K562 (cell line): ENCODE measurements around the gene NPFFR1. TPM values are rescaled to one million over a fixed set of nuclear protein-coding genes. Genes with fewer than 3 reads are reported as not detected.

Source experiments
- ATAC-seq: fragments of 200-7000 bp; cut with Tn5 transposase; 3 replicates; pipeline ENCODE4 v1.9.1; 2020; ENCODE audit warnings: moderate library complexity
- BruUV-seq: library from RNA; stranded (reverse); fragments of 400-500 nt; replicated peaks from 2 replicates; lab custom pipeline; 2021; lab: Mats Ljungman, UMichigan
- CTCF ChIA-PET: fragments of 300-600 bp; formaldehyde crosslinking; extraction: SDS; loops from one replicate; lab custom pipeline; 2021; ENCODE audit warnings: low intra/inter-chr PET ratio; lab: Yijun Ruan, JAX
- POLR2A ChIA-PET: fragments of 300-600, 350-650 bp; sonication (Branson Sonifier 250); formaldehyde crosslinking; extraction: SDS; loops from one replicate; lab custom pipeline; 2021; ENCODE audit warnings: antibody characterized with exemption, inconsistent platforms; lab: Yijun Ruan, JAX
- DNase-seq, 4 experiments: peaks; one replicate each; pipeline versions ENCODE4 v3.0.0 to v3.0.0-alpha.2; 2011 to 2018; ENCODE audit warnings: low spot score in 3 of 4, mixed read lengths in 3 of 4; ENCODE audit errors: extremely low read depth in 1 of 4
- FAIRE-seq: peaks from 2 replicates; lab custom pipeline; 2011; peaks lifted over from hg19 to GRCh38; lab: Jason Lieb, UNC
- H2AFZ ChIP-seq: 2 replicates; pipeline ENCODE4 v1.6.0; 2011; ENCODE audit warnings: low read depth, low read length, control low read depth, inconsistent platforms
- H3K27ac ChIP-seq: fragments of 200-600 bp; 3 replicates; pipeline ENCODE4 v1.8.0; 2011; ENCODE audit warnings: low read depth, mild to moderate bottlenecking, control low read depth, inconsistent platforms, low read length, moderate library complexity, mixed read lengths; ENCODE audit errors: extremely low read depth
- H3K27me3 ChIP-seq, 2 experiments: fragments of 300-600 bp in 1 of 2; 2 replicates in 1 of 2; 3 replicates in 1 of 2; pipeline versions ENCODE4 v1.6.0 to v1.8.0; 2011; ENCODE audit warnings: inconsistent platforms in 2 of 2, low read length in 2 of 2, mild to moderate bottlenecking in 1 of 2, mixed read lengths in 1 of 2, moderate library complexity in 1 of 2; ENCODE audit not compliant: control insufficient read depth in 2 of 2, insufficient read depth in 2 of 2
- H3K36me3 ChIP-seq: fragments of 300-600 bp; 3 replicates; pipeline ENCODE4 v1.8.0; 2011; ENCODE audit warnings: mild to moderate bottlenecking, low read length, inconsistent platforms; ENCODE audit not compliant: control insufficient read depth, insufficient read depth
- H3K4me1 ChIP-seq, 2 experiments: fragments of 200-600 bp in 1 of 2; replicated peaks in 1 of 2; 2 replicates in 1 of 2; 3 replicates in 1 of 2; pipeline versions ENCODE4 v1.5.1 to v1.8.0; 2011; ENCODE audit warnings: inconsistent platforms in 2 of 2, low read length in 2 of 2, mild to moderate bottlenecking in 1 of 2, mixed read lengths in 1 of 2, moderate library complexity in 1 of 2; ENCODE audit not compliant: control insufficient read depth in 2 of 2, insufficient read depth in 2 of 2
- H3K4me2 ChIP-seq: 2 replicates; pipeline ENCODE4 v1.6.1; 2011; ENCODE audit warnings: low read length, control low read depth, inconsistent platforms, mixed read lengths; ENCODE audit not compliant: insufficient read depth
- H3K4me3 ChIP-seq: fragments of 200-600 bp; sonication (generic), shearing (Covaris generic); 2 replicates; pipeline ENCODE4 v1.5.1; 2016; ENCODE audit warnings: control low read depth, inconsistent platforms
- H3K79me2 ChIP-seq: fragments of 200-600 bp; 3 replicates; pipeline ENCODE4 v1.8.0; 2011; ENCODE audit warnings: low read length, inconsistent platforms; ENCODE audit not compliant: control insufficient read depth, insufficient read depth
- H3K9ac ChIP-seq, 2 experiments: 2 replicates each; pipeline versions ENCODE4 v1.6.0 to v1.6.1; 2011; ENCODE audit warnings: low read depth in 2 of 2, low read length in 2 of 2, control low read depth in 1 of 2, inconsistent platforms in 1 of 2, mild to moderate bottlenecking in 1 of 2, mixed read lengths in 1 of 2; ENCODE audit not compliant: insufficient read depth in 1 of 2
- H3K9me1 ChIP-seq: one replicate; pipeline ENCODE4 v1.6.0; 2011; ENCODE audit warnings: inconsistent platforms, mild to moderate bottlenecking, low read length, moderate library complexity; ENCODE audit not compliant: control insufficient read depth, insufficient read depth
- H3K9me3 ChIP-seq: replicated peaks from 2 replicates; pipeline ENCODE4 v1.5.1; 2011; ENCODE audit warnings: low read depth, low read length, inconsistent platforms; ENCODE audit not compliant: control insufficient read depth, insufficient read depth
- H4K20me1 ChIP-seq: replicated peaks from 2 replicates; pipeline ENCODE4 v1.6.1; 2011; ENCODE audit warnings: low read length, inconsistent platforms, mixed read lengths; ENCODE audit not compliant: control insufficient read depth, insufficient read depth
- COPS2 ChIP-seq: fragments of 450-650 bp; conservative IDR thresholded peaks from 2 replicates; pipeline ENCODE4 v1.6.1; 2016; ENCODE audit warnings: mild to moderate bottlenecking, moderate library complexity
- HOXB6 ChIP-seq: fragments of 250-450 bp; sonication (Bioruptor Pico); IDR thresholded peaks from 2 replicates; pipeline ENCODE4 v1.5.1; 2022; ENCODE audit warnings: mild to moderate bottlenecking, borderline replicate concordance
- MAFG ChIP-seq: fragments of 450-650 bp; conservative IDR thresholded peaks from 2 replicates; pipeline ENCODE4 v1.6.1; 2016; ENCODE audit warnings: missing genetic modification characterization, missing compliant biosample characterization
- MIER1 ChIP-seq: fragments of 450-650 bp; IDR thresholded peaks from 2 replicates; pipeline ENCODE4 v1.6.1; 2016; ENCODE audit warnings: antibody characterized with exemption, mild to moderate bottlenecking, low read depth
- MTA1 ChIP-seq: fragments of 450-650 bp; IDR thresholded peaks from 2 replicates; pipeline ENCODE4 v1.6.1; 2017; ENCODE audit warnings: borderline replicate concordance
- NEUROD1 ChIP-seq: fragments of 150-350 bp; IDR thresholded peaks from 2 replicates; pipeline ENCODE4 v1.6.1; 2014; ENCODE audit warnings: borderline replicate concordance, low read length, low read depth; ENCODE audit not compliant: partially characterized antibody
- SP2 ChIP-seq: IDR thresholded peaks from 2 replicates; pipeline ENCODE4 v1.6.1; 2011; ENCODE audit warnings: mild to moderate bottlenecking, low read depth, low read length, moderate library complexity; ENCODE audit not compliant: poor library complexity, severe bottlenecking; ENCODE audit errors: extremely low read depth
- SRSF3 ChIP-seq: fragments of 200-400 bp; formaldehyde crosslinking; IDR thresholded peaks from 2 replicates; pipeline ENCODE4 v1.6.1; 2016; ENCODE audit warnings: mild to moderate bottlenecking, low read length, moderate library complexity; ENCODE audit not compliant: insufficient read depth
- ZNF143 ChIP-seq: sonication (generic); formaldehyde crosslinking; IDR thresholded peaks from 2 replicates; pipeline ENCODE4 v1.9.0; 2022; ENCODE audit warnings: mild to moderate bottlenecking, missing genetic modification reagents
- ZNF175 ChIP-seq: fragments of 200-800 bp; sonication (Bioruptor generic); IDR thresholded peaks from 2 replicates; pipeline ENCODE4 v1.6.1; 2016; ENCODE audit warnings: low read depth, mild to moderate bottlenecking, missing genetic modification characterization, missing compliant biosample characterization
- ZNF76 ChIP-seq: fragments of 250-450 bp; sonication (Bioruptor Pico); IDR thresholded peaks from 2 replicates; pipeline ENCODE4 v1.4.0; 2020; ENCODE audit warnings: mild to moderate bottlenecking, moderate library complexity, borderline replicate concordance
- WGBS: fragments of 100-300 bp; shearing (Covaris generic); methylation state at CpG from one replicate; pipeline ENCODE4 v1.1.6; 2016; ENCODE audit warnings: low coverage, mixed read lengths; ENCODE audit not compliant: insufficient coverage; ENCODE audit errors: missing lambda C conversion rate; 5-methylcytosine and 5-hydroxymethylcytosine counted together
- in situ Hi-C: fragments of 300-500 bp; cut with MboI; formaldehyde crosslinking; loops from 4 replicates; pipeline ENCODE4 v1.15.0; 2018; ENCODE audit warnings: inconsistent platforms, mixed read lengths
- intact Hi-C: fragments of 100-400 bp; cut with micrococcal nuclease; formaldehyde crosslinking; loops from 2 replicates; pipeline ENCODE4 v1.14.2; 2022
- polyA plus RNA-seq, 8 experiments: library from polyadenylated mRNA; depleted of rRNA in 4 of 8; stranded (reverse) in 5 of 8; unstranded in 3 of 8; fragments of >200 nt; fragmentation: Nextera tagmentation in 2 of 8; fragmentation: Illumina TruSeq in 1 of 8; extraction: Ambion mirVana in 2 of 8; extraction: Trizol in 1 of 8; gene quantifications; 2 replicates each; pipeline versions ENCODE4 v1.2.1 to v1.2.3, GENCODE V29; 2011 to 2014; ENCODE audit warnings: inconsistent platforms in 1 of 8, missing spikeins in 1 of 8
- total RNA-seq, 7 experiments: library from RNA; depleted of rRNA in 6 of 7; stranded (reverse); fragments of >200 nt in 6 of 7; fragmentation: Illumina TruSeq in 2 of 7; extraction: Trizol in 2 of 7; gene quantifications; 2 replicates each; pipeline versions ENCODE4 v1.2.1 to v1.2.3, GENCODE V29; 2011 to 2021; ENCODE audit warnings: low replicate concordance in 1 of 7
- TF ChIP-seq, protein P1 (sequence below): fragments of 250-450 bp; sonication (Bioruptor Pico); IDR thresholded peaks from 2 replicates; pipeline ENCODE4 v1.4.0; 2020; ENCODE audit warnings: mild to moderate bottlenecking
- TF ChIP-seq, protein P2 (sequence below): fragments of 450-650 bp; formaldehyde crosslinking; IDR thresholded peaks from 2 replicates; pipeline ENCODE4 v1.4.0; 2020; ENCODE audit warnings: mild to moderate bottlenecking, moderate library complexity
- TF ChIP-seq, protein P3 (sequence below): sonication (generic); formaldehyde crosslinking; IDR thresholded peaks from 2 replicates; pipeline ENCODE4 v1.8.0; 2022; ENCODE audit warnings: mild to moderate bottlenecking, missing genetic modification reagents

The NPFFR1 gene
- total and polyA plus RNA-seq, 9 of the 15 experiments (the other 6 are each of a cell fraction or from before 2014, with no cell fraction given), result under 0.01 TPM; not detected in 8

DNA sequence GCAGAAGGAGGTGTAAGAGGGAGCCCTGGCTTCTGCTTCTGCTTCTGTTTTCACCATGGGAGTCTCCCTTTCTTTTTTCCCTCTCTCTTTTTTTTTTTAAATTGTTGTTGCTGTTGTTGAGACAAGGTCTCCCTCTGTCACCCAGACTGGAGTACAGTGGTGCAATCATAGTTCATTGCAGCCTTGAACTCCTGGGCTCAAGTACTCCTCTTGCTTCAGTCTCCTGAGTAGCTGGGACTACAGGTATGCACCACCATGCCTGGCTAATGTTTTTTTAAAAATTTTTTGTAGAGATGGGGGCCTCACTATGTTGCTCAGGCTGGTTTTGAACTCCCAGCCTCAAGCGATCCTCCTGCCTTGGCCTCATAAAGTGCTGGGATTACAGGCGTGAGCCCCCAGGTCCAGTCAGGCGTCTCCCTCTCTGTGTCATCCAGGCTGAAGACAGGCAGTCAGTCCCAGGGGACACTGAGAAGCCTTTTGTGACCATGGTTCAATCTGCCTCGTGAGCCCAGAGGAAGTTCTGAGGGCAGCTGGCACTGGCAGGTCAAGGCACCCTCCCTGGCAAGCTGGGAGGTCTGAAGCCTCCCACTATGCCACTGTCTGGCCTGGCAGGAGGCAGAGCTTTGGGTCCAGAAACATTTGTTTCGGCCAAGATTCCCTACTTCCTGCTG is 33.6 kb upstream of the NPFFR1 start:
- no peak for TF ChIP-seq ZNF76 (CRISPR knock-in tag)
- TF ChIP-seq MTA1, result no peak
- TF ChIP-seq NEUROD1, result no peak
- no peak for TF ChIP-seq MIER1
- no peak for TF ChIP-seq ZNF175 (CRISPR knock-in tag)
- TF ChIP-seq, protein P1, sequence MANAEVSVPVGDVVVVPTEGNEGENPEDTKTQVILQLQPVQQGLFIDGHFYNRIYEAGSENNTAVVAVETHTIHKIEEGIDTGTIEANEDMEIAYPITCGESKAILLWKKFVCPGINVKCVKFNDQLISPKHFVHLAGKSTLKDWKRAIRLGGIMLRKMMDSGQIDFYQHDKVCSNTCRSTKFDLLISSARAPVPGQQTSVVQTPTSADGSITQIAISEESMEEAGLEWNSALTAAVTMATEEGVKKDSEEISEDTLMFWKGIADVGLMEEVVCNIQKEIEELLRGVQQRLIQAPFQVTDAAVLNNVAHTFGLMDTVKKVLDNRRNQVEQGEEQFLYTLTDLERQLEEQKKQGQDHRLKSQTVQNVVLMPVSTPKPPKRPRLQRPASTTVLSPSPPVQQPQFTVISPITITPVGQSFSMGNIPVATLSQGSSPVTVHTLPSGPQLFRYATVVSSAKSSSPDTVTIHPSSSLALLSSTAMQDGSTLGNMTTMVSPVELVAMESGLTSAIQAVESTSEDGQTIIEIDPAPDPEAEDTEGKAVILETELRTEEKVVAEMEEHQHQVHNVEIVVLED (CRISPR knock-in tag), result no peak
- TF ChIP-seq, protein P2, sequence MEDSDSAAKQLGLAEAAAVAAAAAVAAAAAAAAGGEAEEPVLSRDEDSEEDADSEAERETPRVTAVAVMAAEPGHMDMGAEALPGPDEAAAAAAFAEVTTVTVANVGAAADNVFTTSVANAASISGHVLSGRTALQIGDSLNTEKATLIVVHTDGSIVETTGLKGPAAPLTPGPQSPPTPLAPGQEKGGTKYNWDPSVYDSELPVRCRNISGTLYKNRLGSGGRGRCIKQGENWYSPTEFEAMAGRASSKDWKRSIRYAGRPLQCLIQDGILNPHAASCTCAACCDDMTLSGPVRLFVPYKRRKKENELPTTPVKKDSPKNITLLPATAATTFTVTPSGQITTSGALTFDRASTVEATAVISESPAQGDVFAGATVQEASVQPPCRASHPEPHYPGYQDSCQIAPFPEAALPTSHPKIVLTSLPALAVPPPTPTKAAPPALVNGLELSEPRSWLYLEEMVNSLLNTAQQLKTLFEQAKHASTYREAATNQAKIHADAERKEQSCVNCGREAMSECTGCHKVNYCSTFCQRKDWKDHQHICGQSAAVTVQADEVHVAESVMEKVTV (CRISPR knock-in tag), result no peak
- TF ChIP-seq HOXB6 (CRISPR knock-in tag), result no peak
- TF ChIP-seq, protein P3, sequence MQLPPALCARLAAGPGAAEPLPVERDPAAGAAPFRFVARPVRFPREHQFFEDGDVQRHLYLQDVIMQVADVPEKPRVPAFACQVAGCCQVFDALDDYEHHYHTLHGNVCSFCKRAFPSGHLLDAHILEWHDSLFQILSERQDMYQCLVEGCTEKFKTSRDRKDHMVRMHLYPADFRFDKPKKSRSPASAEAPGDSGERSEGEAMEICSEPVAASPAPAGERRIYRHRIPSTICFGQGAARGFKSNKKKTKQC (CRISPR knock-in tag), result no peak
- TF ChIP-seq SRSF3, result no peak
- TF ChIP-seq ZNF143 (CRISPR knock-in tag), result no peak
- TF ChIP-seq COPS2, result no peak
- no peak for TF ChIP-seq MAFG (tag)
- TF ChIP-seq SP2, result no peak
- DNase-seq (no peak), ATAC-seq (no peak), FAIRE-seq (no peak)
- CTCF ChIA-PET, result interaction anchor here (0.7 kb wide), 1 partner anchor 60 kb away, joined by 3 read pairs; no protein-coding TSS in a partner anchor
- H3K9ac ChIP-seq, result no peak overlapping the region
- no peaks in the 10 kb centered on the region for H3K79me2 ChIP-seq
- no peak overlapping the region for H3K27ac ChIP-seq
- no peaks in the 10 kb centered on the region; a peak in 1 of 5 replicates for H3K27me3 ChIP-seq
- no peak overlapping the region for H2AFZ ChIP-seq
- no peaks in the 10 kb centered on the region for H3K9me3 ChIP-seq
- H3K4me3 ChIP-seq, result no peak overlapping the region
- peaks cover 26% of the 10 kb centered on the region for H4K20me1 ChIP-seq
- H3K4me1 ChIP-seq, result peaks cover 0 to 6% of the 10 kb centered on the region in 2 experiments; a peak in 2 of 5 replicates
- H3K9me1 ChIP-seq, result no peaks in the 10 kb centered on the region
- H3K4me2 ChIP-seq, result no peak overlapping the region
- POLR2A ChIA-PET, result interaction anchor here (0.6 to 1.8 kb wide), 3 partner anchors 15 to 951 kb away, joined by 3 to 5 read pairs (median 5); no protein-coding TSS in a partner anchor
- H3K36me3 ChIP-seq, result no peaks in the 10 kb centered on the region
- in situ Hi-C loops (no loop called here), intact Hi-C loops (no loop called here)
- no TSS peak for BruUV-seq
- WGBS, result 24% methylated on average over 5 of the region's 5 CpGs
